Ascending aorta (tissue), 2 donors: ENCODE measurements around the gene ARHGEF40. TPM values are rescaled to one million over a fixed set of nuclear protein-coding genes. Genes with fewer than 3 reads are reported as not detected.

ENCODE experiments used
- DNase-seq, 2 donors: peaks; one replicate each; pipeline ENCODE4 v3.0.0-alpha.2; 2019; ENCODE audit warnings: low spot score in 2 of 2
- H3K27ac ChIP-seq, 2 donors: fragments of 200-600 bp; sonication (generic); one replicate each; pipeline ENCODE4 v1.5.1; 2016 to 2017; ENCODE audit warnings: mild to moderate bottlenecking in 1 of 2
- H3K27me3 ChIP-seq: fragments of 200-600 bp; sonication (generic); one replicate; pipeline ENCODE4 v1.5.1; 2017
- H3K36me3 ChIP-seq, 2 donors: fragments of 200-600 bp; sonication (generic); one replicate each; pipeline ENCODE4 v1.5.1; 2016
- H3K4me1 ChIP-seq, 2 donors: fragments of 200-600 bp; sonication (generic); one replicate each; pipeline ENCODE4 v1.5.1; 2016 to 2017; ENCODE audit warnings: mild to moderate bottlenecking in 1 of 2
- H3K4me3 ChIP-seq, 2 donors: fragments of 200-600 bp; sonication (generic); one replicate each; pipeline ENCODE4 v1.5.1; 2016 to 2017; ENCODE audit warnings: mild to moderate bottlenecking in 1 of 2
- H3K9me3 ChIP-seq, 2 donors: fragments of 200-600 bp; sonication (generic); one replicate each; pipeline ENCODE4 v1.5.1; 2016
- CTCF ChIP-seq, 3 experiments: fragments of 200-600 bp in 2 of 3; fragments of 450-650 bp in 1 of 3; sonication (generic) in 2 of 3; IDR thresholded peaks; one replicate each; pipeline ENCODE4 v1.5.1; 2016 to 2019; ENCODE audit warnings: antibody characterized with exemption in 3 of 3, mild to moderate bottlenecking in 1 of 3, moderate library complexity in 1 of 3
- intact Hi-C: fragments of 100-400 bp; cut with DNase I; formaldehyde crosslinking; loops from one replicate; pipeline ENCODE4 v1.15.1; 2023
- total RNA-seq: library from RNA; depleted of rRNA; stranded (reverse); fragments of >200 nt; gene quantifications from one replicate; pipeline ENCODE4 v1.1.0, GENCODE V29; 2016

Gene ARHGEF40
- total RNA-seq, 1 donor from 2014 or later, result 64.8 TPM

GRCh38 chr14:21077672-21078071 is 7.6 kb downstream of the ARHGEF40 start:
- DNase-seq, result no peak
- no peak for TF ChIP-seq CTCF (IDR thresholded peaks at IDR 0.05)
- no peaks in the 10 kb centered on the region for H3K27me3 ChIP-seq
- H3K36me3 ChIP-seq, result peaks cover 84 to 93% of the 10 kb centered on the region in 2 donors
- intact Hi-C loops, result no loop called here
- H3K27ac ChIP-seq, result no peak overlapping the region
- no peak overlapping the region for H3K4me3 ChIP-seq
- no peaks in the 10 kb centered on the region for H3K9me3 ChIP-seq
- H3K4me1 ChIP-seq, result peaks cover under 1 to 4% of the 10 kb centered on the region in 2 donors

- intact Hi-C loops, result no loop called here
- H3K4me3 ChIP-seq, result no peak overlapping the region
- no peak for DNase-seq
- H3K27me3 ChIP-seq, result no peaks in the 10 kb centered on the region
- H3K27ac ChIP-seq, result no peak overlapping the region
- H3K9me3 ChIP-seq, result no peaks in the 10 kb centered on the region
- no peak for TF ChIP-seq CTCF (IDR thresholded peaks at IDR 0.05)
- no peaks in the 10 kb centered on the region for H3K4me1 ChIP-seq
- H3K36me3 ChIP-seq, result peaks cover 84 to 95% of the 10 kb centered on the region in 2 donors
These were observed 8.2 kb downstream of the ARHGEF40 start for GRCh38 chr14:21078287-21078686.

GRCh38 chr14:21078726-21079125 is 8.6 kb downstream of the ARHGEF40 start:
- Histone ChIP-seq H3K27me3 (no peaks in the 10 kb centered on the region), H3K4me1 (no peaks in the 10 kb centered on the region), H3K36me3 (peaks cover 86 to 94% of the 10 kb centered on the region in 2 donors), H3K4me3 (no peak overlapping the region), H3K27ac (no peak overlapping the region), H3K9me3 (no peaks in the 10 kb centered on the region)
- intact Hi-C loops, result no loop called here
- no peak for TF ChIP-seq CTCF (IDR thresholded peaks at IDR 0.05)
- DNase-seq, result no peak

GRCh38 chr14:21081521-21082142 is 11.5 kb downstream of the ARHGEF40 start:
- no peaks in the 10 kb centered on the region for H3K27me3 ChIP-seq
- no peak for DNase-seq
- intact Hi-C loops, result no loop called here
- TF ChIP-seq CTCF (IDR thresholded peaks at IDR 0.05), result no peak
- H3K4me3 ChIP-seq, result no peak overlapping the region
- no peak overlapping the region for H3K27ac ChIP-seq
- H3K9me3 ChIP-seq, result no peaks in the 10 kb centered on the region
- H3K36me3 ChIP-seq, result peaks cover 77 to 94% of the 10 kb centered on the region in 2 donors
- H3K4me1 ChIP-seq, result no peaks in the 10 kb centered on the region

- intact Hi-C loops, result no loop called here
- Histone ChIP-seq H3K27me3 (no peaks in the 10 kb centered on the region), H3K27ac (no peak overlapping the region), H3K9me3 (no peaks in the 10 kb centered on the region), H3K36me3 (peaks cover 56 to 82% of the 10 kb centered on the region in 2 donors), H3K4me1 (peaks cover 0 to 2% of the 10 kb centered on the region in 2 donors), H3K4me3 (no peak overlapping the region)
- no peak for DNase-seq
- no peak for TF ChIP-seq CTCF (IDR thresholded peaks at IDR 0.05)
These were observed 13.6 kb downstream of the ARHGEF40 start for GRCh38 chr14:21083565-21084325.
